Stimulated activated CD4-positive, alpha-beta T cell treated with anti-CD3 and anti-CD28 coated beads, Interleukin-4, amount 100 ng/mL, for 4 hours (primary cell): ENCODE measurements around the gene EEF1E1.
"Not testable (repeated sequence)": the region's sequence is repeated elsewhere in the genome, so short reads cannot be mapped to it uniquely, and the experiment has no call there.

Source experiments
- DNase-seq, 2 experiments: peaks; one replicate each; pipeline ENCODE4 v3.0.0-alpha.2; 2020

EEF1E1 gene

DNA sequence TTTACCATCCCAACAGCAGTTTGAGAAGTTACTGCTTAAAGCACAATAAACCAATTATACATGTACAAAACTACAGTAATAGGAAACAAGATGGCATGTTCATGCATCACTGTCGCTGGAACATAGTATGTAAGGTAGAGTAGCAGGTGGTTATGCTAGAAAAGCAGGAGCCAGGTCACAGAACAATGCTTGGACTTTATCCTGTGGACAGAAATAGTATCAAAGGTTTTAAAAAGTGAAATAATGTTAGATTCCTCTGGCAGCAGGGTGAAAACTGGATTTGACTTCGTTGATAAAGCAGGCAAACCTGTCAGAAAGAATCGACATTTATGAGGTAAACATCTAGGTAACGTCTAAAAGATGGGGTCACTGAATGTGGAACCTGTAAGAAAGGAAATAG lies 40.6 kb downstream of the EEF1E1 start:
- no peak for DNase-seq

DNA sequence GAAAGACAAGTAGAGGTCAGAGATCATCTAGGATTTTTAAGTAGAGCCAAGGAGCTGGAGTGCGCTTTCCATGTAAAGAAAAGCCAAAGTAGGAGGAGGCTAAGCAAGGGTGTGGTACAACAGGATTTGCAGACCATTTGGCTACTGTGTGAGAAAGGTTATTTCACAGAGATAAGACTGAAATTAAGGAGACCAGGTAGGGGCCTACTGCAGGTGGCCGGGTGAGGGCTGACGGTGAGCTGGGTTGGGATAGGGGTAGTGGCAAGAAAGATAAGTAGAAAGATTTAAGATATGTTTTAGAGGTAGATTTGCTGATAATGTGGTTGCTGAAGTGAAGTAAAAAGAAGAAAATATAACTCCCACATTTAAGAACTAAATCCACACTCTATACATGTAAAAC lies 42.0 kb downstream of the EEF1E1 start:
- DNase-seq, result no peak

DNA sequence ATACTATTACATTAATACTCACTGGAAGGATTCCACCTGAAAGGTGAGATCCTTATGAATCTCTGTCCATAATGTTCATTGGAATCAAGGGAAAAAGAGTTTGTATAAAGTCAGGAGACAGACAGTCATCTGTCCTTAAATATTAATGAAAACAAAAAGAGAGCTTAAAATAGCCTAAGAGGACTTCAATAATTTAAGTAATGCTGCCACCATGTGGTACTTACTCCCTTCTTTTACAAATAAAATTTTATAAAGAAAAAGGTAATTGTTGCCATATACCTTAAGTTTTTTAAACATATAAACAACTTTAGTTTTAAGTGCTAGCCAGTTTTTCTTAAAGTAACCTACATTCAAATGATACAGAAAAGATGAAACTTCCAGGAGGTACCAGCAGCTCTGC lies 43.2 kb downstream of the EEF1E1 start:
- DNase-seq, result no peak

DNA sequence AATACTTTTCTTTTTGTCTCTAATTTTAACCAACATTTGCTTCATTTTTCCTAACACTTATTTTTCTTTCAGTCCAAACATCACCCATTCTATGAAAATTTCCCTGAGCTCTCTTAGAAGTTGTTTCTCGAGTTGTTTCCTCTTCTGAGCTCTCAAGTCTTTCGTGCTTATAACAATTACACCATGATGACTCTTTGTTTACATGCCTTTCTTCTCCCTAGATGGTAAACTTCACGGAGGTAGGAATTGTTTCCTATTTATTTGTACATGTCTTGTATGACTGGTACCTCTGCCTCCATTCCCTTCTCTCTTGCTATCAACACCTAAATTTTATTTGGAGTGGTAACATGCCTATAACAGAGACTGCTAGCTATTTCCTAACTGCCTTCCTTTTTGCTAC lies 44.6 kb downstream of the EEF1E1 start:
- DNase-seq, result no peak

- no peak for DNase-seq
Observed at GRCh38 chr6:8057263-8057662, 45.1 kb downstream of the EEF1E1 start.

DNA sequence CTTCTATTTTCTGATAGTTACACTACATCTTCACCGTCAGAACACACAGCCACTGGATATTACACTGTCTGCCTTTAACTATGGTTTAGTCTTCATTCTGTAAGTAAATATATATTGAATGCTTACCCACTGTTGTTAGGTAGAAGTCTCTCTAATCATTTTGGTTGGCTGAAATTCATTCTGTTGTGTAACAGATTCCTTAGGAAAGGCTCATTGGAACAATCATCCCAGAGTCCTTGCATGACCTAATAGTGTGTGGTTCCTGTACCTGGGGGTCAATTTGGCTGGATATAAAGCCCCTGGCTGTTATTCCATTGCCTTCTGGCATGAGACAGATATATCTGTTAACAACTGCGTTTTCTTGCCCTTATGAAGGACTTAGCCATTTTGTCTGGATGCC lies 48.1 kb downstream of the EEF1E1 start:
- no peak for DNase-seq

GRCh38 chr6:8047541-8048292 lies 54.6 kb downstream of the EEF1E1 start:
- DNase-seq, result no peak

- not testable (repeated sequence) for DNase-seq
Observed at GRCh38 chr6:8045769-8046168, 56.6 kb downstream of the EEF1E1 start.

- DNase-seq, result no peak
Observed at GRCh38 chr6:8043221-8043620, 59.1 kb downstream of the EEF1E1 start.

GRCh38 chr6:8041913-8042583 lies 60.3 kb downstream of the EEF1E1 start:
- DNase-seq, result no peak

- not testable (repeated sequence) for DNase-seq
Observed at GRCh38 chr6:8034107-8034506, 68.2 kb downstream of the EEF1E1 start.

- no peak for DNase-seq
Observed at GRCh38 chr6:8030920-8031319, 71.4 kb downstream of the EEF1E1 start.
